NB4 (cell line): ENCODE results near the gene SMC3.
"Not testable (repeated sequence)": the region's sequence is repeated elsewhere in the genome, so short reads cannot be mapped to it uniquely, and the experiment has no call there.

ENCODE experiments used
- DNase-seq: peaks from one replicate; pipeline ENCODE4 v3.0.0; 2010; ENCODE audit warnings: low read depth
- H3K4me3 ChIP-seq: one replicate; pipeline ENCODE4 v1.5.1; 2011; ENCODE audit warnings: mild to moderate bottlenecking, low read depth, low read length, moderate library complexity
- MAX ChIP-seq: IDR thresholded peaks from 2 replicates; pipeline ENCODE4 v1.6.1; 2011; ENCODE audit warnings: low read depth, low read length
- MYC ChIP-seq: IDR thresholded peaks from 2 replicates; pipeline ENCODE4 v1.6.1; 2011; ENCODE audit warnings: low read depth, low read length
- POLR2A ChIP-seq: IDR thresholded peaks from 2 replicates; pipeline ENCODE4 v1.6.1; 2011; ENCODE audit warnings: mild to moderate bottlenecking; ENCODE audit not compliant: insufficient read length; ENCODE audit errors: extremely low read depth
- TF ChIP-seq, protein P1 (sequence below): IDR thresholded peaks from one replicate; pipeline ENCODE4 v1.5.1; 2012; ENCODE audit warnings: low read depth, low read length

Gene SMC3

GRCh38 chr10:110610308-110610774 is 42.8 kb downstream of the SMC3 start:
- H3K4me3 ChIP-seq = no peak overlapping the region
- TF ChIP-seq MAX = no peak
- TF ChIP-seq, protein P1, sequence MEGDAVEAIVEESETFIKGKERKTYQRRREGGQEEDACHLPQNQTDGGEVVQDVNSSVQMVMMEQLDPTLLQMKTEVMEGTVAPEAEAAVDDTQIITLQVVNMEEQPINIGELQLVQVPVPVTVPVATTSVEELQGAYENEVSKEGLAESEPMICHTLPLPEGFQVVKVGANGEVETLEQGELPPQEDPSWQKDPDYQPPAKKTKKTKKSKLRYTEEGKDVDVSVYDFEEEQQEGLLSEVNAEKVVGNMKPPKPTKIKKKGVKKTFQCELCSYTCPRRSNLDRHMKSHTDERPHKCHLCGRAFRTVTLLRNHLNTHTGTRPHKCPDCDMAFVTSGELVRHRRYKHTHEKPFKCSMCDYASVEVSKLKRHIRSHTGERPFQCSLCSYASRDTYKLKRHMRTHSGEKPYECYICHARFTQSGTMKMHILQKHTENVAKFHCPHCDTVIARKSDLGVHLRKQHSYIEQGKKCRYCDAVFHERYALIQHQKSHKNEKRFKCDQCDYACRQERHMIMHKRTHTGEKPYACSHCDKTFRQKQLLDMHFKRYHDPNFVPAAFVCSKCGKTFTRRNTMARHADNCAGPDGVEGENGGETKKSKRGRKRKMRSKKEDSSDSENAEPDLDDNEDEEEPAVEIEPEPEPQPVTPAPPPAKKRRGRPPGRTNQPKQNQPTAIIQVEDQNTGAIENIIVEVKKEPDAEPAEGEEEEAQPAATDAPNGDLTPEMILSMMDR = peak; percentile 85
- TF ChIP-seq POLR2A = no peak
- peak; percentile 74 for DNase-seq

DNA sequence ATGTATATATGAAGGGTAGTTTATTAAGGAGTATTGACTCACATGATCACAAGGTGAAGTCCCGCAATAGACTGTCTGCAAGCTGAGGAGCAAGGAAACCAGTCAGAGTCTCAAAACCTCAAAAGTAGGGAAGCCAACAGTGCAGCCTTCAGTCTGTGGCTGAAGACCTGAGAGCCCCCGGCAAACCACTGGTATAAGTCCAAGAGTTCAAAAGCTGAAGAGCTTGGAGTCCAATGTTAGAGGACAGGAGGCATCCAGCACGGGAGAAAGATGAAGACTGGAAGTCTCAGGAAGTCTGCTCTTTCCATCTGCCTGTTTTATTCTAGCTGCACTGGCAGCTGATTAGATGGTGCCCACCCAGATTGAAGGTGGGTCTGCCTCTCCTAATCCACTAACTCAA is 43.3 kb downstream of the SMC3 start:
- not testable (repeated sequence) for H3K4me3 ChIP-seq, DNase-seq

GRCh38 chr10:110612087-110612486 is 44.6 kb downstream of the SMC3 start:
- H3K4me3 ChIP-seq = no peak overlapping the region
- TF ChIP-seq POLR2A = no peak
- TF ChIP-seq MAX = no peak
- TF ChIP-seq MYC = no peak
- TF ChIP-seq, protein P1 = no peak

DNA sequence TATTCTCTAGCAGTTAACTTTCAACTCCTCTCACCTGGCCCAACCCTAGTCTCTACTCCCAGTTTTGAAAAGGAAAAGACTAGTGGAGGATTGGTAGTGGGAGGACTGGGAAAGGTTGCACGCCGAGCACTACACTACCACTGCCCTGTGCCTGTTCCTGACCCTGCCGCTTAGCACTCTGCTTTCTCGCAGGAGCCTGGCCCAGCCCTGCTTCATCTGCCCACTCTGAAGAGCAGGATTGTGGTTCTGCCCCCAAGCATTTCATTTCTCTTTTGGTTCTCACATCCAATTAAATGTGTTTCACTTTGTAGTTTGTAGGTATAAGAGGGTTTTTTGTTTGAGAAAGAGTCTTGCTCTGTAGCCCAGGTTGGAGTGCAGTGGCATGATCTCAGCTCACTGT is 45.1 kb downstream of the SMC3 start:
- no peak for TF ChIP-seq POLR2A
- TF ChIP-seq MAX = no peak
- TF ChIP-seq, protein P1 = no peak
- TF ChIP-seq MYC = no peak
- no peak for DNase-seq
- H3K4me3 ChIP-seq = no peak overlapping the region

More at GRCh38 chr10:110612087-110612486, 44.6 kb downstream of the SMC3 start:
- DNase-seq = no peak

DNA sequence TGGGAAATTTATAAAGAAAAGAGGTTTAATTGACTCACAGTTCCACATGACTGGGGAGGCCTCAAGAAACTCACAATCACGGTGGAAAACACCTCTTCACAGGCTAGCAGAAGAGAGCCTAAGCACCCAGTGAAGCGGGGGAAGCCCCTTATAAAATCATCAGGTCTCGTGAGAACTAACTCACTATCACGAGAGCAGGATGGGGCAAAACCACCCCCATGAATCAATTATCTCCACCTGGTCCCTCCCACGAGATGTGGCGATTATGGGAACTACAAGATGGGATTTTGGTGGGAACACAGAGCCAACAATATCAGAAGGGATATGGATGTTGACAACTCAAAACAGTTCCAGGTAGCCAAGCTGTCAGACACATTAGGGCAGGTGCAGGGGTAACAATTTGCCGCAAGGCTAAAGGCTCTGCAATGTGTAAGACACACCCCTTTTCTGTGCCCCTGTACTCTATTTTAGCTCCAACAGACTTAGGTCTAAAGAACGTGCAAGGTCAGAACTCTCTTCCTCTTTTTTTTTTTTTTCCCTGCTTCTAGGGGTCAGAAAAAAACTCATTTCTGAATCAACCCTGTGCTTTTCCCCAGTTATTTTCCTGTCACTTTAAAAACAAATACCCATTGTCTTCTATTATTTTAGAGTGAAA is 46.0 kb downstream of the SMC3 start:
- TF ChIP-seq POLR2A (no peak), MAX (no peak), MYC (no peak)
- TF ChIP-seq, protein P1 = no peak
- no peak overlapping the region for H3K4me3 ChIP-seq
- DNase-seq = peak; percentile 52

DNA sequence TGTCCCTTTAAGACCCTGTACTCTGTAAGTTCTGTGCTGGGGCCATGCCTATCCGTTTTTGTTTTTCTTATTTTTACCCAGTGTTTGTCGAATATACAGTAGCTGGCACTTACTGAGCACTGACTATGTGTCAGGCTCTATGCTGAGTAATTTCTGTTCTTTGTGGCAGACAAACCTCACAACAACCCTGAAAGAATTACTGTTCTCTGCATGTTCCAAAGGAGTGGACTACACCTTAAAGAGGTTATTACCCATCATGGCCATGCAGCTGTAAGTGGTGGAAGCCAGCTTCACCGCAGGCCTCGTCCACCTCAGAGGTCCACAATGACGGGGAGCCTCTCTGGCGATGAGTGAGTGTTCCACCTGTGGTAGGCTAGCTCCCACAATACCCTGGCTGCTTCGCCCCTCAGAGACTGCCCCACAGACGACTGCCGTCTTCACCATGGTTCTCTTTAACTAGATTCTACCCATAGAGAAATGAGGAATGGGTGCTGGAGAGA is 46.6 kb downstream of the SMC3 start:
- TF ChIP-seq MYC (no peak), MAX (no peak), POLR2A (no peak)
- TF ChIP-seq, protein P1 = no peak

More for the DNA sequence above, 46.6 kb downstream of the SMC3 start:
- no peak overlapping the region for H3K4me3 ChIP-seq
- no peak for DNase-seq
